ENCODE measurements around the gene NCDN. TPM values are rescaled to one million over a fixed set of nuclear protein-coding genes. Genes with fewer than 3 reads are reported as not detected.
"Not testable (repeated sequence)": the region's sequence is repeated elsewhere in the genome, so short reads cannot be mapped to it uniquely, and the experiment has no call there.

NCDN gene
- total RNA-seq, 2 donors from 2014 or later = 25.3 to 33.4 TPM

- Histone ChIP-seq H3K27me3 (ENCODE audit: control insufficient read depth, insufficient read depth, low read length, poor library complexity, severe bottlenecking) (no peaks in the 10 kb centered on the region), H3K36me3 (ENCODE audit: control insufficient read depth, insufficient read depth, low read length) (no peaks in the 10 kb centered on the region), H3K9me3 (ENCODE audit: control insufficient read depth, low read length) (no peaks in the 10 kb centered on the region), H3K4me1 (ENCODE audit: control insufficient read depth, insufficient read depth, low read length) (no peaks in the 10 kb centered on the region), H3K9ac (ENCODE audit: extremely low read depth, low read length, poor library complexity, severe bottlenecking) (no peak overlapping the region), H3K4me3 (ENCODE audit: low read length) (no peak overlapping the region), H3K27ac (ENCODE audit: low read depth, low read length) (no peak overlapping the region)
- Mint-ChIP-seq H3K4me1 (peaks cover 4% of the 10 kb centered on the region), H3K27me3 (ENCODE audit: insufficient read depth) (peaks cover 6% of the 10 kb centered on the region), H3K9me3 (no peaks in the 10 kb centered on the region), H3K36me3 (ENCODE audit: low read depth) (no peaks in the 10 kb centered on the region), H3K27ac (no peak overlapping the region), H3K4me3 (no peak overlapping the region)
- DNase-seq = no peak
- TF ChIP-seq, protein P1, sequence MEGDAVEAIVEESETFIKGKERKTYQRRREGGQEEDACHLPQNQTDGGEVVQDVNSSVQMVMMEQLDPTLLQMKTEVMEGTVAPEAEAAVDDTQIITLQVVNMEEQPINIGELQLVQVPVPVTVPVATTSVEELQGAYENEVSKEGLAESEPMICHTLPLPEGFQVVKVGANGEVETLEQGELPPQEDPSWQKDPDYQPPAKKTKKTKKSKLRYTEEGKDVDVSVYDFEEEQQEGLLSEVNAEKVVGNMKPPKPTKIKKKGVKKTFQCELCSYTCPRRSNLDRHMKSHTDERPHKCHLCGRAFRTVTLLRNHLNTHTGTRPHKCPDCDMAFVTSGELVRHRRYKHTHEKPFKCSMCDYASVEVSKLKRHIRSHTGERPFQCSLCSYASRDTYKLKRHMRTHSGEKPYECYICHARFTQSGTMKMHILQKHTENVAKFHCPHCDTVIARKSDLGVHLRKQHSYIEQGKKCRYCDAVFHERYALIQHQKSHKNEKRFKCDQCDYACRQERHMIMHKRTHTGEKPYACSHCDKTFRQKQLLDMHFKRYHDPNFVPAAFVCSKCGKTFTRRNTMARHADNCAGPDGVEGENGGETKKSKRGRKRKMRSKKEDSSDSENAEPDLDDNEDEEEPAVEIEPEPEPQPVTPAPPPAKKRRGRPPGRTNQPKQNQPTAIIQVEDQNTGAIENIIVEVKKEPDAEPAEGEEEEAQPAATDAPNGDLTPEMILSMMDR (conservative IDR thresholded peaks at IDR 0.05) = no peak
- 84 to 90% methylated on average over 2 to 3 of the region's 3 CpGs for WGBS, 2 experiments (ENCODE audit: insufficient coverage in 1 of 2, insufficient read length in 1 of 2)
Observed at GRCh38 chr1:35585281-35585680, 27.7 kb downstream of the NCDN start.

DNA sequence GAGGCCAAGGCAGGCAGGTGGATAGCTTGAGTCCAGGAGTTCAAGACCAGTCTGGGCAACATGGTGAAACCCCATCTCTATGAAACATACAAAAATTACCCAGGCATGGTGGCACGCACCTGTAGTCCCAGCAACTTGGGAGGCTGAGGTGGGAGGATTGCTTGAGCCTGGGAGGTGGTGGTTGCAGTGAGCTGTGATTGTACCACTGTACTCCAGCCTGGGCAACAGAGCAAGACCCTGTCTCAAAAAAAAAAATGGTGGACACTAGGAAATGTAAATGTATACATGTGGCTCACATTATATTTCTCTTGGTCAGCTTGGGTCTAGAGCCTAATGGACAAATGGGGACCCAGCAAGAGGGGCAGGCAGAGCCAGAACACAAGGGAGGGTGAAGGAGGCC is 28.2 kb downstream of the NCDN start:
- not testable (repeated sequence) for H3K4me3 ChIP-seq (ENCODE audit: low read length); H3K27me3 ChIP-seq (ENCODE audit: control insufficient read depth, insufficient read depth, low read length, poor library complexity, severe bottlenecking); H3K36me3 Mint-ChIP-seq (ENCODE audit: low read depth); H3K9me3 Mint-ChIP-seq; H3K9ac ChIP-seq (ENCODE audit: extremely low read depth, low read length, poor library complexity, severe bottlenecking); H3K4me3 Mint-ChIP-seq; H3K27ac ChIP-seq (ENCODE audit: low read depth, low read length); H3K9me3 ChIP-seq (ENCODE audit: control insufficient read depth, low read length); H3K27ac Mint-ChIP-seq; H3K36me3 ChIP-seq (ENCODE audit: control insufficient read depth, insufficient read depth, low read length); DNase-seq; H3K4me1 Mint-ChIP-seq; H3K27me3 Mint-ChIP-seq (ENCODE audit: insufficient read depth); H3K4me1 ChIP-seq (ENCODE audit: control insufficient read depth, insufficient read depth, low read length)
- WGBS, 2 experiments (ENCODE audit: insufficient coverage in 1 of 2, insufficient read length in 1 of 2) = 94% methylated on average over 1 of the region's 1 CpG; no CpG with 5 or more reads in 1 of the 2 experiments

- peaks cover 4% of the 10 kb centered on the region for H3K4me1 Mint-ChIP-seq
- peaks cover 4% of the 10 kb centered on the region for H3K27me3 Mint-ChIP-seq (ENCODE audit: insufficient read depth)
- Histone ChIP-seq H3K9ac (ENCODE audit: extremely low read depth, low read length, poor library complexity, severe bottlenecking) (no peak overlapping the region), H3K36me3 (ENCODE audit: control insufficient read depth, insufficient read depth, low read length) (no peaks in the 10 kb centered on the region), H3K27ac (ENCODE audit: low read depth, low read length) (no peak overlapping the region), H3K9me3 (ENCODE audit: control insufficient read depth, low read length) (no peaks in the 10 kb centered on the region), H3K27me3 (ENCODE audit: control insufficient read depth, insufficient read depth, low read length, poor library complexity, severe bottlenecking) (no peaks in the 10 kb centered on the region), H3K4me3 (ENCODE audit: low read length) (no peak overlapping the region), H3K4me1 (ENCODE audit: control insufficient read depth, insufficient read depth, low read length) (no peaks in the 10 kb centered on the region)
- no peaks in the 10 kb centered on the region for H3K9me3 Mint-ChIP-seq
- H3K36me3 Mint-ChIP-seq (ENCODE audit: low read depth) = no peaks in the 10 kb centered on the region
- no peak for DNase-seq
- TF ChIP-seq, protein P1 (conservative IDR thresholded peaks at IDR 0.05) = no peak
- no peak overlapping the region for H3K27ac Mint-ChIP-seq
- H3K4me3 Mint-ChIP-seq = no peak overlapping the region
- 91% methylated on average over 7 of the region's 7 CpGs for WGBS, 2 experiments (ENCODE audit: insufficient coverage in 1 of 2, insufficient read length in 1 of 2)
Observed at GRCh38 chr1:35586808-35587207, 29.2 kb downstream of the NCDN start.

DNA sequence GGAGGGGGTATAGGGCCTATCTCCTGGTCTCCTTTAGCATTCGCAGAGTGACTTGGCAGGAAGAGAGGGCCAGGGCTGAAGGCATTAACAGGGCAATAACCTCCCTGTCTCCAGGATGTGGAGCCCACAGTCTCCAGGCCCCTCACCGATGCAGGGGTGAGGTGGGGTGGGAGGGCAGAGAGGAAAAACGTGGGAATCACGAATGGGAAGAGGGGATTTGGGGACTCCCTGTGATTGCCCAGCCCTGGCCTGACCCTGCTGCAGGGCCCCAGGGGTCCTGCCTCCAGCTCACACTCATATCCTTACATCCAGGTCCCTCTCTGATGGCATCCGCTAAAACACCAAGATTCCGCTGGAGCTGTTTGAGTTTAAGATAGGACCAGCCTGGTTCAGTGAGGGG is 30.1 kb downstream of the NCDN start:
- H3K4me3 Mint-ChIP-seq = no peak overlapping the region
- H3K9ac ChIP-seq (ENCODE audit: extremely low read depth, low read length, poor library complexity, severe bottlenecking) = no peak overlapping the region
- 86 to 93% methylated on average over 2 to 6 of the region's 6 CpGs for WGBS, 2 experiments (ENCODE audit: insufficient coverage in 1 of 2, insufficient read length in 1 of 2)
- no peaks in the 10 kb centered on the region for H3K9me3 Mint-ChIP-seq
- H3K36me3 ChIP-seq (ENCODE audit: control insufficient read depth, insufficient read depth, low read length) = no peaks in the 10 kb centered on the region
- peaks cover 4% of the 10 kb centered on the region for H3K4me1 Mint-ChIP-seq
- TF ChIP-seq, protein P1 (conservative IDR thresholded peaks at IDR 0.05) = no peak
- H3K27ac Mint-ChIP-seq = no peak overlapping the region
- H3K4me3 ChIP-seq (ENCODE audit: low read length) = no peak overlapping the region
- DNase-seq = peak; percentile 42
- no peaks in the 10 kb centered on the region for H3K9me3 ChIP-seq (ENCODE audit: control insufficient read depth, low read length)
- H3K27ac ChIP-seq (ENCODE audit: low read depth, low read length) = no peak overlapping the region
- H3K36me3 Mint-ChIP-seq (ENCODE audit: low read depth) = no peaks in the 10 kb centered on the region
- no peaks in the 10 kb centered on the region for H3K27me3 ChIP-seq (ENCODE audit: control insufficient read depth, insufficient read depth, low read length, poor library complexity, severe bottlenecking)
- H3K27me3 Mint-ChIP-seq (ENCODE audit: insufficient read depth) = peaks cover 4% of the 10 kb centered on the region
- no peaks in the 10 kb centered on the region for H3K4me1 ChIP-seq (ENCODE audit: control insufficient read depth, insufficient read depth, low read length)

All from endodermal cell (in vitro differentiated cells).